Measurements from ENCODE around the gene FOXP1. TPM values are rescaled to one million over a fixed set of nuclear protein-coding genes. Genes with fewer than 3 reads are reported as not detected.

Gene FOXP1
- total RNA-seq, 4 donors from 2014 or later: 103 to 173 (median 140) TPM

DNA sequence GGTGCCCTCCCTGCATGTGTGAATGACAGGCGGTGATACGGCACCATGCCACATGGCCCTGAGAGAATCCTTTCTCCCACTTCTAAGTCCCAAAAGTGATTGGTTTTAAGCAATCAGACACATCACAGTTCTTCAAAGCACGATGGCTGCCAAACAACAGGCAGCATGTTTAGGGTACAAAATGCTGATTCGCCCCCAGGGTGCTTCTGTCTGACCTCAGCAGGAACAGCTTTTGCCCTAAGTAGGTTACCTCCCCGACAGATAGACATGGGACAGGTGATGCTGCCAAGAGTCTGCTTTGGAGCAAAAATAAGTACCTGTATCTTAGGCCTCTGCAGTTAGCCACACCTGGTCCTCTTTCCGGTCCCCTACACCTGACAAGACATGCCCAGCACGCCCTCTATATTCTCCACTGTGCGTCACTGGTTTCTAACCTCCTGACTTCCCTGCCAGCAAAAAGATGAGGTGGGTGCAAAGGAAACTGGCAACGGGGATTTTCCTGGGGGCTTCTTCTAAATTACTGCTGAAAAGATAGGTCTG lies 549.8 kb downstream of the FOXP1 start:
- no peak for DNase-seq
- Histone ChIP-seq H3K9me3 (no peaks in the 10 kb centered on the region), H3K4me3 (no peak overlapping the region), H3K36me3 (peaks cover 0 to 17% (median 0%) of the 10 kb centered on the region in 3 donors), H3K27me3 (no peaks in the 10 kb centered on the region), H3K27ac (no peak overlapping the region), H3K4me1 (peaks cover 0 to 31% (median 2%) of the 10 kb centered on the region in 4 donors)
- TF ChIP-seq POLR2A (IDR thresholded peaks at IDR 0.05): no peak
- TF ChIP-seq, protein P1, sequence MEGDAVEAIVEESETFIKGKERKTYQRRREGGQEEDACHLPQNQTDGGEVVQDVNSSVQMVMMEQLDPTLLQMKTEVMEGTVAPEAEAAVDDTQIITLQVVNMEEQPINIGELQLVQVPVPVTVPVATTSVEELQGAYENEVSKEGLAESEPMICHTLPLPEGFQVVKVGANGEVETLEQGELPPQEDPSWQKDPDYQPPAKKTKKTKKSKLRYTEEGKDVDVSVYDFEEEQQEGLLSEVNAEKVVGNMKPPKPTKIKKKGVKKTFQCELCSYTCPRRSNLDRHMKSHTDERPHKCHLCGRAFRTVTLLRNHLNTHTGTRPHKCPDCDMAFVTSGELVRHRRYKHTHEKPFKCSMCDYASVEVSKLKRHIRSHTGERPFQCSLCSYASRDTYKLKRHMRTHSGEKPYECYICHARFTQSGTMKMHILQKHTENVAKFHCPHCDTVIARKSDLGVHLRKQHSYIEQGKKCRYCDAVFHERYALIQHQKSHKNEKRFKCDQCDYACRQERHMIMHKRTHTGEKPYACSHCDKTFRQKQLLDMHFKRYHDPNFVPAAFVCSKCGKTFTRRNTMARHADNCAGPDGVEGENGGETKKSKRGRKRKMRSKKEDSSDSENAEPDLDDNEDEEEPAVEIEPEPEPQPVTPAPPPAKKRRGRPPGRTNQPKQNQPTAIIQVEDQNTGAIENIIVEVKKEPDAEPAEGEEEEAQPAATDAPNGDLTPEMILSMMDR (IDR thresholded peaks at IDR 0.05): no peak

DNA sequence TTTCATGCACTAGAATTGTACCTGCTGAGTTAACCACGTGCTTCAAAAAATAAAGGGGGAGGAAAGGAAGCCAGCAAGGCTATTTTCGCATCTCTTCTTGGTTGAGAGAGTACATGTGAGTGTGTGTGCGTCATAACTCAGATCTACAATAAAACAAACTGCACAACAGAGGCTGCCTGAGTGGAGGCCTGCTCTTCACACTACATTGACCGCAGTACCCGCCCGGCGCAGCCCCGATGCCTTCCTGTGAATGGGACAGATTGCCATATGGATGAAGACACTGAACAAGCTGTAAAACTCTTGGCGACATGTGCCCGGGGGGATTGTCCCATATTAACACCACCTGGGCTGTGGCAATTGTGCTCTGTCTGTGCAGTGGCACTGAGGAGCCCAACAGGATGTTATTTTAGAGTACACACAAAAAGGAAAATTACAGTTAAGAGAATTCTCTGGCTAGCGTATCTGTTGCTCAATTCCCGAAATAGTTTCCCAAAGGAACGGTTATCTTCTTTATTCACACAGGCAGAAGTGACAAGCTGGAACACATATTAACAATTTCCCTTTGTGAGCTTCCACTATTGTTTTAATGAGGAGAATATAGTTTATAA lies 551.5 kb downstream of the FOXP1 start:
- H3K4me3 ChIP-seq: no peak overlapping the region
- H3K27me3 ChIP-seq: no peaks in the 10 kb centered on the region
- TF ChIP-seq POLR2A (IDR thresholded peaks at IDR 0.05): no peak
- TF ChIP-seq, protein P1 (IDR thresholded peaks at IDR 0.05): no peak
- no peaks in the 10 kb centered on the region for H3K9me3 ChIP-seq
- peak overlapping the region; percentile 4 to 39 (median 22) for H3K27ac ChIP-seq
- H3K4me1 ChIP-seq: peaks cover 0 to 33% (median 2%) of the 10 kb centered on the region in 4 donors
- H3K36me3 ChIP-seq: peaks cover 0 to 7% (median 0%) of the 10 kb centered on the region in 3 donors
- DNase-seq: peak in 2 of 3 donors; percentile 71 to 74

DNA sequence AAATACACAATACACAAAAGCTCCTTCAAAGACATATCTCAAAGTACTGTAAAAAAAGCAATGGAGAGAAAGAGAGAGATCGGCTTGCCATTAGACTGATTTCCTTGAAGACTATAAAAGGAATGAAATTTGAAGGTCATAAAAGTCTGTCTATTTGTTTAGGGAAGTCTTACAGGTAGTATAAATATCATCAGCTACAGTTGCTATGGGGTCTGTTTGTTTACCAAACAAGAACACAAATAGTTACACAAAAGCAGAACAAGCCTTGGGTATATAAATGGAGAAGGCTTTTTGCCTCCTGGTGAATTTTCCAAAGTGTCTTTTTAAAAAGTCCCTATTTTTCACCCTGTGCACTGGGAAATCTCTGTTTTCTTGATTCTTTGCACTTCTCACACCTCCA lies 552.3 kb downstream of the FOXP1 start:
- Histone ChIP-seq H3K4me1 (peaks cover 0 to 38% (median 2%) of the 10 kb centered on the region in 4 donors), H3K27me3 (no peaks in the 10 kb centered on the region), H3K36me3 (peaks cover 0 to 5% (median 0%) of the 10 kb centered on the region in 3 donors), H3K4me3 (no peak overlapping the region), H3K27ac (no peak overlapping the region), H3K9me3 (no peaks in the 10 kb centered on the region)
- no peak for DNase-seq
- TF ChIP-seq, protein P1 (IDR thresholded peaks at IDR 0.05): no peak
- no peak for TF ChIP-seq POLR2A (IDR thresholded peaks at IDR 0.05)

DNA sequence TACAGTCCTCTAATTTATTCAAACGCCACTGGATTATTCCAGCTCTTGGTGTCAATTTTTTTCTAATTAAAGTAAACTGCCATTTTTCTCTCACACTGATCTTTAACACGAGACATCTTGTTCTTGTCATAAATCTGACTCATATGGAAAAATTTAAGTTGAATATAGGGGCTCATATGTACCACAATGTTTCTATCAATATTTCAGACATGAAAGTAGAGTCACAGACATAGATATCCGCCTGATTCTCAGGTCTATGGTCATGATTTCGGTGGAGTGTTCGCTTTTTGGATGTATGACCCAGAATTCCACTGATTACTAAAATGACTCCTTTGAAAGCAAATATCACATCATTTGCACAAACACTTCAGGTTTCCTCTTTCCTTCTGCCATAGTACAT lies 552.8 kb downstream of the FOXP1 start:
- Histone ChIP-seq H3K27ac (no peak overlapping the region), H3K4me1 (peaks cover 0 to 36% (median 2%) of the 10 kb centered on the region in 4 donors)
- TF ChIP-seq POLR2A (IDR thresholded peaks at IDR 0.05): no peak
- TF ChIP-seq, protein P1 (IDR thresholded peaks at IDR 0.05): no peak

DNA sequence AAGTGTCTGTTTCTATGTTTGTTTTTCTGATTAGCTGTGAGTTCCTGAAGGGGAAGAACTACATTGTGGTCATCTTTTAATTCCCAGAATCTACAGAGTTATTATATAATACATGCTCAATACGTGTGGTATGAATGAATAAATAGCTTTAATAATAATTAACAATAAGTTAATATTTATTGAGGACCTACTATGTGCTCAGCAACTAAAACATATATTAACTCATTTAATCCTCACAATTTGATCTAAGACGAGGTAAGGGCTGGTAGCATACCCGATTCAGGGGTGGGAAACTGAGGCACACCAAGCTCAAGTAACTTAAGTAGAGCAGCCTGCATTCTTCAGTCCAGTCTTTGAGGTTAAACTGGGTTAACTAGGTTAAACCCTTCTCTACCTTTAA lies 553.8 kb downstream of the FOXP1 start:
- H3K4me3 ChIP-seq: no peak overlapping the region
- DNase-seq: no peak
- peaks cover 0 to 3% (median 0%) of the 10 kb centered on the region in 3 donors for H3K36me3 ChIP-seq
- H3K9me3 ChIP-seq: no peaks in the 10 kb centered on the region
- no peak overlapping the region for H3K27ac ChIP-seq
- TF ChIP-seq POLR2A (IDR thresholded peaks at IDR 0.05): no peak
- TF ChIP-seq, protein P1 (IDR thresholded peaks at IDR 0.05): no peak
- no peaks in the 10 kb centered on the region for H3K27me3 ChIP-seq
- peaks cover 0 to 43% (median 2%) of the 10 kb centered on the region in 4 donors for H3K4me1 ChIP-seq

More for the DNA sequence above, 552.8 kb downstream of the FOXP1 start:
- Histone ChIP-seq H3K36me3 (peaks cover 0 to 5% (median 0%) of the 10 kb centered on the region in 3 donors), H3K27me3 (no peaks in the 10 kb centered on the region), H3K9me3 (no peaks in the 10 kb centered on the region), H3K4me3 (no peak overlapping the region)
- no peak for DNase-seq
